GM12875 (cell line): ENCODE data around the gene GGA2.
A peak's percentile ranks its signal among the peaks of the same experiment; 100 is the strongest.
"Not testable (repeated sequence)": the region's sequence is repeated elsewhere in the genome, so short reads cannot be mapped to it uniquely, and the experiment has no call there.

Experiments
- H3K4me3 ChIP-seq: one replicate; pipeline ENCODE4 v1.5.1; 2011; ENCODE audit warnings: low read depth, low read length, control low read depth
- TF ChIP-seq, protein P1 (sequence below): IDR thresholded peaks from 2 replicates; pipeline ENCODE4 v1.5.1; 2011; ENCODE audit warnings: low read depth, mild to moderate bottlenecking, control low read depth, inconsistent platforms, low read length, moderate library complexity, borderline replicate concordance; ENCODE audit not compliant: insufficient read depth

The GGA2 gene

DNA sequence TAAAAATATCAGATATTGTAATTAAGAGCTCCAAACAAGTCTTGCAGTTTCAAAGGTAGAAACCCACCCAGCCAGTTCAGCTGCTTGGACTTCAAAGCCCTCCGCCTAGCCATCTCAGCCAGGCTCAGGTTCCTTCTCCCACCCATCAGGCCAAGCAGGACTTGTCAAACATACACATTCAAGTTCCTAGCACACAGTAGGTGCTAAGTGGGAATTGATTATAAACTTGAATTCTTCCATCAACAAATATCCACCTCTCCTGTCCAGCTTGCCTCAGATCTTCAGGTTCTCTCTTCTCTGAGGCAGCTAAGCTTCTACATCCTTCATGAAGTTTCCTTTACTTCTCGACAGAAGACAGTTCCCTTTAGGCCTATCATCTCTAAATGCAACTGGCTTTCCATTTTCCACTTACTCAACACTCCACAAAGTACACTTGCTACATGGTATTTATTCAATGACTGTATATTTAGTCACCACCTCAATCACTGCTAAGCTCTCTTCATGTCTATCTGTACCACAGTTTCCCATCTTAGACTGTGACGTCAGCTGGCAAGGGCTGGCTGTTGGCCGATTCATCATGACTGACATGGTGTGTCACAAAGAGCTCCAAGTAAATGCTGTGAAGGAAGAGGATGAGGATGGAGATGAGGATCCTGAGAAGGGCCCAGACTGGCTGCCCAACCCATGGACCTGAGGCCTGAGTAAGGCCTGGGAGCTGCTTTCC is 44.0 kb downstream of the GGA2 start:
- TF ChIP-seq, protein P1, sequence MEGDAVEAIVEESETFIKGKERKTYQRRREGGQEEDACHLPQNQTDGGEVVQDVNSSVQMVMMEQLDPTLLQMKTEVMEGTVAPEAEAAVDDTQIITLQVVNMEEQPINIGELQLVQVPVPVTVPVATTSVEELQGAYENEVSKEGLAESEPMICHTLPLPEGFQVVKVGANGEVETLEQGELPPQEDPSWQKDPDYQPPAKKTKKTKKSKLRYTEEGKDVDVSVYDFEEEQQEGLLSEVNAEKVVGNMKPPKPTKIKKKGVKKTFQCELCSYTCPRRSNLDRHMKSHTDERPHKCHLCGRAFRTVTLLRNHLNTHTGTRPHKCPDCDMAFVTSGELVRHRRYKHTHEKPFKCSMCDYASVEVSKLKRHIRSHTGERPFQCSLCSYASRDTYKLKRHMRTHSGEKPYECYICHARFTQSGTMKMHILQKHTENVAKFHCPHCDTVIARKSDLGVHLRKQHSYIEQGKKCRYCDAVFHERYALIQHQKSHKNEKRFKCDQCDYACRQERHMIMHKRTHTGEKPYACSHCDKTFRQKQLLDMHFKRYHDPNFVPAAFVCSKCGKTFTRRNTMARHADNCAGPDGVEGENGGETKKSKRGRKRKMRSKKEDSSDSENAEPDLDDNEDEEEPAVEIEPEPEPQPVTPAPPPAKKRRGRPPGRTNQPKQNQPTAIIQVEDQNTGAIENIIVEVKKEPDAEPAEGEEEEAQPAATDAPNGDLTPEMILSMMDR, result no peak
- no peak overlapping the region for H3K4me3 ChIP-seq

DNA sequence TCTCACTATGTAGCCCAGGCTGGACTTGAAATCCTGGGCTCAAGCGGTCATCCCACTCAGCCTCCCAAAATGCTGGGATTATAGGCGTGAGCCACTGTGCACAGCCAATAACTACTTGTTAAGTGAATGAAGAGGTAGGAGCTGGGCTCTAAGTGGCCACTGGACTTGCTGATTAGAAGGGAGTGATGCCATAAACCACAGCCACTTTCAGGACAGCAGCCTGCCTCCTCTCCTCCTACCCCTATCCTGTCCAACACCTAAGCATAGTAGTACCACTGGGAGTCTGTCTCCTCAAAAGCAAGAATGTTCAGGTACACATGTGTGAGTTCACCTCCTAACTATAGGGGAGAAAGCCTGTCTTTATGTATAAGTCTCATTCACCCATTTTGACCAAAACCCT is 45.1 kb downstream of the GGA2 start:
- TF ChIP-seq, protein P1, result no peak
- H3K4me3 ChIP-seq, result no peak overlapping the region

DNA sequence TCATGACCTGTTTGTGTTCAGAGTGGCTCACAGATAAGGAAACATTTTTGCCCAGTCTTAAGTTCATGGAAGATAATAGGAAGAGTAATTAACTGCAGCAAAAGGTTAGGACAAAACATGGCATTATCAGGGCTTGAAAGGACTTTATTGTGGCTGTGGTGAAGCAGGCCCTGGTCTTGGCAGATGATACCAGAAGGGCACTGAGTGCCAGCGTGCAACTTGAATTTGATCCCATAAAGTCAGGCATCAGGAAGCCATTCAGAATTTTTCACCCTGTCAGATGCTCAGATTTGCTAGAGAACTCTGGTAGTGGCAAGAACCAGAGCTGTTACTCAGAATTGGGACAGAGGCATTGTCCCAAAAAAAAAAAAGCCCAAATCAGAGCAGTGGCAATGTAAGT is 46.1 kb downstream of the GGA2 start:
- H3K4me3 ChIP-seq, result no peak overlapping the region
- TF ChIP-seq, protein P1, result no peak

DNA sequence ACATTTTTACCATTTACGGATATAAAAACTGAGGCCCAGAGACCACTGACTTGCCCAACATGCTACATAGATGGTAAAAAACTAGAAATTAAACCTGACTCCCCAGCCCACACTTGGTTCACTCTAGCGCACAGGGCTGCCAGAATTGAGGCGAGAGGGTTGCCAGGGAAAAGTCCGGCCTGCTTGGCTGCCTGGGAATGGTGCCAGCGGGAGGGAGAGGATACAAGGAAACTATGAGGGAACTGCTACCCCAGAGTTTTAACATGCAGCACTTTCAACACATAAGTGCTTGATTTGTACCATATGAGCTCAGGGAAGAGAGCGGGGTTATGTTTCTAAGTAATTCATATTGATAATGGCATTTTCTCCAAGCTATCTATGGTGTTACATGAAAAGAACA is 47.3 kb downstream of the GGA2 start:
- not testable (repeated sequence) for H3K4me3 ChIP-seq

DNA sequence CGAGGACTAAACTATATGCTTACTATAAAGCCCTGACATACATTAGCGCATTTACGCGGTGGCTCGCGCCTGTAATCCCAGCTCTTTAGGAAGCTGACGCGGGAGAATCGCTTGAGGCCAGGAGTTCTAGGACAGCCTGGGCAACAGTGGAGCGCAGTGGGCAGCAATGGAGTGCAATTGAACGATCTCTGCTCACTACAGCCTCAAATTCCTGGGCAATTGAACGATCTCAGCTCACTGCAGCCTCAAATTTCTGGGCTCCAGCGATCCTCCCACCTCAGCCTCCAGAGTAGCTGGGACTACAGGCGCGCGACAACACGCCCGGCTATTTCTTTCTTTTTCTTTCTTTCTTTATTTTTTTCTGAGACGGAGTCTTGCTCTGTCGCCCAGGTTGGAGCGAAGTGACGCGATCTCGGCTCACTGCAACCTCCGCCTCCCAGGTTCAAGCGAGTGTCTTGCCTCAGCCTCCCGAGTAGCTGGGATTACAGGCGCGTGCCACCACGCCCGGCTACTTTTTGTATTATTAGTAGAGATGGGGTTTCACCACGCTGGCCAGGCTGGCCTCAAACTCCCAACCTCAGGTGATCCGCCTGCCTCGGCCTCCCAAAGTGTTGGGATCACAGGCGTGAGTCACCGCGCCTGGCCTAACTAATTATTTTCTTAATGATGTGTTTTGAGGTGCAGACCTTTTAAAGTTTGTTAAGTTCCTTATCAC is 56.8 kb downstream of the GGA2 start:
- peak overlapping the region; percentile 74 for H3K4me3 ChIP-seq
- TF ChIP-seq, protein P1, result no peak

DNA sequence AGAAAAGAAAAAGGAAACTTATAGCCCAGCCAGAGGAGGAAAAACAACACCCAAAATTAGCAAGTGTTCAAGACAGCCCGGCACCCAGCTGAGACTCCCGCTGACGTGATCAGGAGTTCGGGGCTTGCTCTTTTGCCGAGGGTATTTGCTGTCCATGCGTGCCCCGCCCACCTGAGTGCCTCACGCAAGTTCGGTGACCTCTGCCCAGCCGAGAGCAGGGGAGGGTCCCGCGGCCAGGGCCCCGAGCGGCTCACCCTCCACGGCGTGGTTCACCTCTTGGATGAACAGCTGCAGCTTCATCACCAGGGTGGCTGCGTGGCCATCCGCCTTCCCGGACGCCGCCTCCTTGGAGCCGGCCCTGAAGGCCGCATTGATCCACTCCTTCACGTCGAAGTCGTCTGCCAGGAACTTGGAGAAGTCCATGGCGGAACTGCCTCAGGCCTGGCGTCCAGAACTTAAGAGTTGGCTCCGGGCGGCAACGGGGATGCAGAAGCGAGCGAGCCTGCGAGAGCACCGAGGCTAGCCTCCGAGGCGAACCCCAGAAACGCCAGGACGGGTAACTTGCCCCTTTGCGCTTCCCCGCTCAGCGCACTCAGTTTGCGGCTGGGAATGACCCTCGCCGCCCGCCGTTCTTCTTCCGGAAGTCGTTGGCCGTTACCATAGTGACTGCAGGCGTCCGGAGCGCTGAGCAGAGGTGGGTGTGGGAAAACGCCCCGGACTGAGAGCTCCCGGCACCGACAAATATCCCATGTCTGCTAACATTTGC is 57.5 kb downstream of the GGA2 start, which contains the start of gene COG7:
COG7 (minus strand) TSS at position 618 of the 766 bp plus-strand sequence; CDS start at position 423, 195 bp downstream.
- TF ChIP-seq, protein P1, result no peak
- H3K4me3 ChIP-seq, result peak within 1 kb of the TSS; percentile 74

DNA sequence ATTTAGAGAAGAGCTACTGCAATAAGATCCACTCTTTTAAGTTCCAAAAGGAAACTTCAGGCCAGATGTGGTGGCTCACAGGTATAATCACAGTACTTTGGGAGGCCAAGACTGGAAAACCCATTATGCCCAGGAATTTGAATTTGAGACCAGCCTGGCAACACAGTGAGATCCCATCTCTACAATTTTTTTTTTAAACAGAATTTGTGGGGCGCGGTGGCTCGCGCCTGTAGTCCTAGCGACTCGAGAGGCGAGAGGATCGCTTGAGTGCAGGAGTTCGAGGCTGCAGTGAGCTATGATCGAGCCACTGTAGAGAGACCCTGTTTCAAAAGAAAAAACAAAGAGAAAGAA is 58.1 kb downstream of the GGA2 start:
- TF ChIP-seq, protein P1, result no peak
- peak overlapping the region; percentile 74 for H3K4me3 ChIP-seq
